Renal pelvis (tissue), 12 donors: Measurements from ENCODE around the gene FBLN2. TPM values are rescaled to one million over a fixed set of nuclear protein-coding genes. Genes with fewer than 3 reads are reported as not detected.
A peak's percentile ranks its signal among the peaks of the same experiment; 100 is the strongest.
"Not testable (repeated sequence)": the region's sequence is repeated elsewhere in the genome, so short reads cannot be mapped to it uniquely, and the experiment has no call there.

ENCODE experiments used
- DNase-seq: peaks from one replicate; pipeline ENCODE4 v3.0.0-alpha.2; 2013
- long read RNA-seq, 16 experiments: transcript quantifications; one replicate each; lab custom pipeline, GENCODE V29; 2026
- polyA plus RNA-seq, 3 donors: library from polyadenylated mRNA; unstranded; fragments of 120-200 nt; gene quantifications; one replicate each; pipeline ENCODE4 v1.2.1, GENCODE V29; 2013; ENCODE audit not compliant: insufficient read length in 3 of 3

FBLN2 gene
- polyA plus RNA-seq: 10 to 100 TPM; 22.9 to 37.0 (median 25.8) TPM
- long read RNA-seq, donor 1, full-length matches to known transcripts: 3 of 8 reads
- long read RNA-seq, donor 1, partial matches to known transcripts: 5 of 8 reads
- long read RNA-seq, donor 1, other reads (novel, unspliced or antisense): 0 of 8 reads
- long read RNA-seq, donor 2, full-length matches to known transcripts: 8 of 8 reads
- long read RNA-seq, donor 2, partial matches to known transcripts: 0 of 8 reads
- long read RNA-seq, donor 2, other reads (novel, unspliced or antisense): 0 of 8 reads
- long read RNA-seq, donor 3, full-length matches to known transcripts: 4 of 20 reads
- long read RNA-seq, donor 3, partial matches to known transcripts: 16 of 20 reads
- long read RNA-seq, donor 3, other reads (novel, unspliced or antisense): 0 of 20 reads
- long read RNA-seq, donor 4, full-length matches to known transcripts: 6 of 11 reads
- long read RNA-seq, donor 4, partial matches to known transcripts: 5 of 11 reads
- long read RNA-seq, donor 4, other reads (novel, unspliced or antisense): 0 of 11 reads
- long read RNA-seq, donor 5, full-length matches to known transcripts: 1 of 9 reads
- long read RNA-seq, donor 5, partial matches to known transcripts: 8 of 9 reads
- long read RNA-seq, donor 5, other reads (novel, unspliced or antisense): 0 of 9 reads
- long read RNA-seq, donor 6, full-length matches to known transcripts: 3 of 8 reads
- long read RNA-seq, donor 6, partial matches to known transcripts: 5 of 8 reads
- long read RNA-seq, donor 6, other reads (novel, unspliced or antisense): 0 of 8 reads
- long read RNA-seq, donor 7, full-length matches to known transcripts: 5 of 24 reads
- long read RNA-seq, donor 7, partial matches to known transcripts: 19 of 24 reads
- long read RNA-seq, donor 7, other reads (novel, unspliced or antisense): 0 of 24 reads
- long read RNA-seq, donor 8, full-length matches to known transcripts: 2 of 22 reads
- long read RNA-seq, donor 8, partial matches to known transcripts: 20 of 22 reads
- long read RNA-seq, donor 8, other reads (novel, unspliced or antisense): 0 of 22 reads
- long read RNA-seq, donor 9, full-length matches to known transcripts: 4 of 24 reads
- long read RNA-seq, donor 9, partial matches to known transcripts: 20 of 24 reads
- long read RNA-seq, donor 9, other reads (novel, unspliced or antisense): 0 of 24 reads
- long read RNA-seq, donor 10, partial matches to known transcripts: 7 of 7 reads
- long read RNA-seq, donor 10, other reads (novel, unspliced or antisense): 0 of 7 reads
- long read RNA-seq, donor 11, partial matches to known transcripts: 10 of 10 reads
- long read RNA-seq, donor 11, other reads (novel, unspliced or antisense): 0 of 10 reads
- long read RNA-seq, donor 12, full-length matches to known transcripts: 5 of 5 reads
- long read RNA-seq, donor 12, partial matches to known transcripts: 0 of 5 reads
- long read RNA-seq, donor 12, other reads (novel, unspliced or antisense): 0 of 5 reads
- long read RNA-seq, donor 13, full-length matches to known transcripts: 1 of 1 reads
- long read RNA-seq, donor 13, partial matches to known transcripts: 0 of 1 reads
- long read RNA-seq, donor 13, other reads (novel, unspliced or antisense): 0 of 1 reads
- long read RNA-seq, donor 14: 0 reads
- long read RNA-seq, donor 15, full-length matches to known transcripts: 8 of 8 reads
- long read RNA-seq, donor 15, partial matches to known transcripts: 0 of 8 reads
- long read RNA-seq, donor 15, other reads (novel, unspliced or antisense): 0 of 8 reads
- long read RNA-seq, donor 16, full-length matches to known transcripts: 6 of 14 reads
- long read RNA-seq, donor 16, partial matches to known transcripts: 8 of 14 reads
- long read RNA-seq, donor 16, other reads (novel, unspliced or antisense): 0 of 14 reads

DNA sequence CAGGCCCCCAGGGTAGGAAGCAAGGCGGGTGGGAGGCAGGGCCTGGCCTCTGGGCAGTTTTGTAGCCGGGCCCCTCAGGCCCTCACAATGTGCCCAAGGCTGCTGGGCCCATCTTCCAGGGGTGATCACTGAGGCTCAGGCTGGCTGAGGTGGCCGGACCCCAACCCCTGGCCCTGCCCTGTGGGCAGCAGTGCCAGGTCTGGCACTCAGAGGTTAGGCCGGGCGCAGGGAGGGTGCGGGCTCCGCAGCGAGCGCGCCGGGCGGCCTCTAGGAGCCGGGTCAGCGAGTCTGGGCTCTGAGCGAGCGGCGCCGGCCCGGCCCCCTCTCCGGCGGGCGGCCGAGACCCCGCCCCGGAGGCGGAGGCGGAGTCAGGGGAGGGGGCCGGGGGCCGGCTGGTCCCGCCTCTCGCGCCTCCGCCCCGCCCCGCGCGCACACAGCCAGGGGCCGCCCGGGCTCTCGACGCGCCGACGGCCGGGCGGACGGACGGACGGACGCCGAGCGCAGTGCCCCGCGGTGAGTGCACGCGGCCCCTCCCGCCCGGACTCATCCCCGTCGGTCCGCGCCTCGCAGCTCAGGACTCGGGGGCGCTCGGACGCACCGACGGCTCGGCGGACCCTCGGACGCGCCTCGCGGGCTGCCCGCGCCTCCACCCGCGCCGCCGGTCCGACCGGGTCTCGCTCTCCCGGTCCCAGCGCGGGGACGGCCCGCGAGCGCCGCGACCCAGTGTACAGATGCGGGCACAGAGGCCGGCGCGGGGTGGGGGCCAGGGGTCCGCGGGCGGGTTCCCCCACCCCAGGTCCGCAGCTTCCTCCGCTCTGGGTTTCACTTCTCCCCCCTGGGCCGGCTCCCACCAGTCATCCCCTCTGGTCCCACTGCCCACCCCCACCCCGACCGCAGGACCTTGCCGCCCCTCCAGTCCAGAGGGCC, at the start of gene FBLN2:
Gene FBLN2 (plus strand): TSS at position 430 of the 927 bp plus-strand sequence. CDS start 21,231 bp downstream, outside the sequence.
- DNase-seq: peak; percentile 48

DNA sequence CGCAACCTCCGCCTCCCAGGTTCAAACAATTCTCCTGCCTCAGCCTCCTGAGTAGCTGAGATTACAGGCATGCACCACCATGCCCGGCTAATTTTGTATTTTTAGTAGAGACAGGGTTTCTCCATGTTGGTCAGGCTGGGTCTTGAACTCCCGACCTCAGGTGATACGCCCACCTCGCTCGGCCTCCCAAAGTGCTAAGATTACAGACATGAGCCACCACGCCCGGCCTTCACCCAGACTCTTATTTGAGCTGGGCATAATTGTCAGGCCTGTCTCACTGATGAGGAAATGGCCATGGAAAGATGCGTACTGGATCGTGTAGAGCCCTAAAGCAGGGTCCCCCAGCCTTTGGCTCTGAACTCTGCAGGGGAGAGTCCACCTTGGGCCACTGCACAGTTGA, 49.7 kb upstream of the FBLN2 start:
- DNase-seq: not testable (repeated sequence)

DNA sequence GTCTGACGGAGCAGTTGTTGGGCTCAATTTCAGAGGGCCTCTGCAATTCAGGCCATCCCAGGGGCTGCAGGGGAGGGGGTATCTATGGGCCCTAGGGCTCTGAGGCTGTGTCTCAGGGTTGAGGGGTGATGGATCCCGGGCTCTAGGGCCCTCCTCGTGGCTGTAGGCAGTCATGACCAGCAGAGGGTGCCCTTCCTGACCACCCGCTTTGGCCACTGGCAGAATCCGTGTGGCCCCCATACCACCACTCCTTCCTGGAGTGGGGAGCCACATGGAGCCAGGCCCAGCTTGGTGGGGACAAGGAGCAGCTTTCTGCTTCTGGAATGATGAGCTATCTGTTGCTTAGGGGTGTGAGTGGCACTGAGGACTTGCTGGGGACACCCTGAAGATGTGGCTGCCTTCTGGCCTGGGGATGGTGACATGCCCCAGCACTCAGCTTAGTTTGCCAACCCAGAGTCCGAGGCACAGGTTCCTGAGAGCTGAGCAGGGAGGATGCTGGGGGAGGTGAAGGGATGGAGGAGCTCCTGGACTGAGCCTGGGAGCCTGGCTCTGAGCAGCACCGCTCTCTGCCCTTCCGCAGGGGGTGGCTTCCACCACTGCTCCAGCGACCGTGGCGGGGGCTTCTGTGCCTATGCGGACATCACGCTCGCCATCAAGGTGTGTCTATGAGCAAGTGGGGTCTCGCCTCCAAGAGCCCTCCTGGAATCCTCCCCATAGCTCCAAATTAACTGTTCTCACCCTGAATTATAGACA, 48.6 kb upstream of the FBLN2 start:
- no peak for DNase-seq

DNA sequence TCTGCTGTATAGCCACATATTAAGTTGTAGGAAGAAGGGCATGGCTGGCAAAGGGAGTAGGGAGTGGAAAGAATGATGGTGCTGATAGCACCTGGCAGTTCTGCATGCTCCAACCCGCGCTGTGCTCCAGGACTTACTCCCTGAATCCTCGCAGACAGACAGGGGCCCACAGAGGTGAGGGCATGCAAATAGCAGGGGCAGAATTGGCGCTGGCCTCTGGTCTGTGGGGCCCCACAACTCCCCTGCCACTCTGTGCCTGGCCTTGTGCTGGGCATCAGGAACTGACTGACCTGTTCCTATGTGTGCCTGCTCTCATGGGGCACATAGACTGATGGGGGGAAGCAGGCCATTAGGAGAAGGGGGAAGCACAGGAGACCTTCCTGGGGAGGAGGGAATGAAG, 47.9 kb upstream of the FBLN2 start:
- DNase-seq: no peak

DNA sequence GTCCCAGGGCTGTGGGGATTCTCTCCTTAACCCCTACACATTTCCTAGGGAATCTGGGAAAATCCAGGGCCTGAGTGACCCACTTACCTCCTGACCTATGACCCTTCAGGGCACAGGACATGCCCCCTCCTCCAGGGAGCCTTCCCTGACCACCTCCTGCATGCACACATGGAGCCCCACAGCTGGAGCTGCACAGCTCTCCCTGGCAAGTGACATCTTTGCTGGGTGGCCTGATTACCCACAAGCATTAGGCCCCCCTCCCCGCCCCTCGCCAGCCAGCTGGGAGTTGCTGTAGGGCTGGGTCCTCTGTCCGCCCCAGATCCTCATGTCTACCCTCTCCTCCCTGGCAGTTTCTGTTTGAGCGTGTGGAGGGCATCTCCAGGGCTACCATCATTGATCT, 47.4 kb upstream of the FBLN2 start:
- no peak for DNase-seq

DNA sequence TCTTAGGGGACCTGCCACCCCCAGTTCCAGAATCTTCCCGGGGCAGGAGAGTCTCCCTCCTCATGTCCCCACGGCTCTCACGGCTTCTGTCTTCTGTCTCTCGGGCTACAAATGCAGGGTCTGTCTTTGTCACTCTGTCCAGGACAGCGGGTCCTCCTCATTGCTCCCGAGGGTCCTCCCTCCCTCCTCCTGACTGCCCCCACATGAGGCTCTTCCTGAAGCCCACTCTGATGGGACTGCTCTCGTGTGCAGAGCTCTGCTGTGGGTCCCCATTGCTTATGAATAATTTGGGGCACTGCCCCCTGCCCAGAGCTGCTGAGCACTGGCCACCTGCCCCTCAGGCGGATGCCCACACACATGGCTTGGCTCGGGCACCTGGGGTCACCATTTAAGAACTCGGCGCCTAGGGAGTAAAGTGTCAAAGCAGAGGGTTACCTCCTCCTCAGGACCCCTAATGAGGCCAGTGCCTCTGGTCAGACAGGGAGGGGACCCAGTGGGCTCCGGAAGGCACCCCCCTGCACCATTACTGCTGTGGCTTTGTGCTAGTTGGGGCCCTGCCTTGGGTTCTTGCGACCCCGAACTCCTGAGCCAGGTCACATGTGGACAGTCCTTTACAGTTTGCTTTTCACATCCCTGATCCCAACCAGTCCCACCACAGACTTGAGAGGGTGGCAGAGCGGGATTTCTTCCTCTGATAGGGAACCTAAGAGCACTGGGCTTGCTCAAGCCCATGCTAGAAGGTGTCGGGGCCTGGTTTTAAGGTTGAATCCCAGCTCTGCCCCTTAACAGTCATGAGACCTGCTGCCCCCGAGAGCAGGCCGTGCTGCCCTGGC, 46.8 kb upstream of the FBLN2 start:
- no peak for DNase-seq

DNA sequence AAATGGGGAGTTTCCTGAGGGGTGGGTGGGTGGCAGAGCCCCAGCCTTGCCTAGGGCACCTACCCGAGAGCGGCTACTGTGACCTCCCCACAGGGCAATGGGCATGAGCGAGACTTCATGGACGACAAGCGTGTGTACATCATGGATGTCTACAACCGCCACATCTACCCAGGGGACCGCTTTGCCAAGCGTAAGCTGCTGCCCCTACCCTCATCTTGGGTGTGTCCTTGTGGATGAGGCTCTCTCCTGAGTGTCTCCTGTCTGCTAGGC, 46.2 kb upstream of the FBLN2 start:
- DNase-seq: no peak

DNA sequence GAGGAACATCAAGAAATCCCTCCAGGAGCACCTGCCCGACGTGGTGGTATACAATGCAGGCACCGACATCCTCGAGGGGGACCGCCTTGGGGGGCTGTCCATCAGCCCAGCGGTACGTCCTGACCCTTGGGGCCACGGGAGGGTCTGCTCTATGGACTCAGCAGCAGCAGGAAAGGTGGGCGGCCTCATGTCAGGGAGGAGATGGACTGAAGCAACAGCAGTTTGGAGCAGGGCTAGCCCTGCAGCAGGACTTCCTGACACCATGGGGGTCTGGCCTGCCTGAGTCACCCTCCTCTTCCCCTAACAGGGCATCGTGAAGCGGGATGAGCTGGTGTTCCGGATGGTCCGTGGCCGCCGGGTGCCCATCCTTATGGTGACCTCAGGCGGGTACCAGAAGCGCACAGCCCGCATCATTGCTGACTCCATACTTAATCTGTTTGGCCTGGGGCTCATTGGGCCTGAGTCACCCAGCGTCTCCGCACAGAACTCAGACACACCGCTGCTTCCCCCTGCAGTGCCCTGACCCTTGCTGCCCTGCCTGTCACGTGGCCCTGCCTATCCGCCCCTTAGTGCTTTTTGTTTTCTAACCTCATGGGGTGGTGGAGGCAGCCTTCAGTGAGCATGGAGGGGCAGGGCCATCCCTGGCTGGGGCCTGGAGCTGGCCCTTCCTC, 44.6 kb upstream of the FBLN2 start:
- DNase-seq: no peak

DNA sequence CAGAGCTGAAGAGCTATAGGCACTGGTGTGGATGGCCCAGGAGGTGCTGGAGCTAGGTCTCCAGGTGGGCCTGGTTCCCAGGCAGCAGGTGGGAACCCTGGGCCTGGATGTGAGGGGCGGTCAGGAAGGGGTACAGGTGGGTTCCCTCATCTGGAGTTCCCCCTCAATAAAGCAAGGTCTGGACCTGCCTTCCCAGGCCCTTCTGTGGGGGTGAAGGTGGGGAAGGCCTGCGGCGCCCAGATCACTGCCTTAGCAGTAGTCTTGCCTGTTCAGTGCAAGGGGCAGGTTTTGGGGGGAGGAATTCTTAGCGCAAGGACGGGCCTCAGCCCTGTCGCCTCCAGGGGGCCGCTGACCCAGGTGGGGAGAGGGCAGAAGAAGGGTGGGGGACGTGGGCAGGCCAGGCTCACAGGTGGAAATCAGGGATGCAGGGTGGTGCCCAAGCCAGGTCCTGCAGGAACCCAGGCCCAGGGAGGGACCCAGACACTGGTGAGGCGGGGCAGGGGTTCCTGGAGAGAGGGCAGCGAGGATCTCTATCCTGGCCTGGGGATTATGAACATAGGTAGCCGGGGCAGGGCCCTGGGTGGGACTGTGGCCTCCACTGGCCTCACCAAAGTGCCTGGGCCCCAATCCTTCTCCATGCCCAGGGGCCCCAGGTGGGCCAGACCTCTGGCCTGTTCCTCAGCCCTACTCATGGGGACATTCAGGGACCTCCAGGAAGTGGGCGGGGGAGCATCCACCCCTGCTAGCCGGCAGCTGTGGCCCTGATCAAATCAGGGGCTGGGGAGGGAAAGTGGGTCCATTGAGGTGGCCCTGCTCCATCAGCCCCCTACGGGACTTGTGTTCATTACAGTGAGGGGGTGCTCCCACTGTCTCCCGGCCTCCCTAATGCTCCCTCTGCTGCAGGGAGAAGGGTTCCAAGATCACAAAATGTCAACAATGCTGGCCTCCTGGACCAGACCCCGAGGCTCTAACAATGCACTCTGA, 43.5 kb upstream of the FBLN2 start:
- DNase-seq: no peak

DNA sequence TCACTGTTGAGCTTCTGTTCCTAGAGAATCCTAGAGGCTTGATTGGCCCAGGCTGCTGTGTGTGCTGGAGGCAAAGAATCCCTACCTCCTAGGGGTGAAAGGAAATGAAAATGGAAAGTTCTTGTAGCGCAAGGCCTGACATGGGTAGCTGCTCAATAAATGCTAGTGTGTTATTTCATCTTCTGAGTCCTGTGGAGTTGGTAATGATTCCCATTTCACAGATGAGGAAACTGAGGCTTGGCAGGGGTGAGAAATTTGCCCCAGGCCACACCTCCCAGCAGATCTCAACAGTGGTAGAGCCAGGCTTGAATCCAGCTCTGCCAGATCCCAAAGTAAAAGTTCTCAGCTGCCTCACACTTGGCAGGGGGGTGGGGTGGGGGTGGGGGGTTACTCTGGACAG, 42.7 kb upstream of the FBLN2 start:
- DNase-seq: no peak

DNA sequence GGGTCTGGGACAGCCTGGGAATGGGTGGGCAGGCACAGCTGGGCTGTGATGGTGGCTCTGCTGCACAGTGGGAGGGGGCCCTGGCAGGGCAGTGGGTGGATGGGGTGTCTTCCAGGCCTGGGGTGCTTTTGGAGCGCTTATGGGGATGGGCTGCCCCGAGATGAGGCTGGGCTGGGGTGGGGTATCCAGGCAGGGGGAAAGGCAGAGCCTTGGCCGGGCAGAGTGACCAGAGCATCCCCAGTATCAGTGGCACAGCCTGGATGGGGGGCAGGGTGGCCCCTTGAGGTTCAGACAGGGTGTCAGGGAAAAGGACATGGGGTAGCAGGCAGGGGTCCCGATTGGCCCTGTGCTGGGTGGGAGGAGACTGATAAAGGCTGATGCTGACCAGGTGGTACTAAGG, 42.2 kb upstream of the FBLN2 start:
- no peak for DNase-seq

DNA sequence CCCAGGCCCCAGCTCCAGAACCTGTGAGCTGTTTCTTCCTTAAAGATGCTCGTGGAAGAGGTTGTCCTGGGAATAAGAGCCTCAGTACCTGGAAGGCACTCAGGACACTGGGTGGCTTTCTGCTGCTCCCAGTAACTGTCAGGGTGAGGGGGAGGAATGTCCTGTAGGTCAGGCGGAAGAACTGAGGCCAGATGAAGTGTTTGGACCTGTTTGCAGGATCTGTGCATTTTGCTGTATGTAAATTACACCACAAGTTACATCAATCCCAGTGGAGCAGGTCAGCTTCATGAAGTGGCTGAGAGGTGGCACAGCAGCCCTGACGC, 41.7 kb upstream of the FBLN2 start:
- no peak for DNase-seq

DNA sequence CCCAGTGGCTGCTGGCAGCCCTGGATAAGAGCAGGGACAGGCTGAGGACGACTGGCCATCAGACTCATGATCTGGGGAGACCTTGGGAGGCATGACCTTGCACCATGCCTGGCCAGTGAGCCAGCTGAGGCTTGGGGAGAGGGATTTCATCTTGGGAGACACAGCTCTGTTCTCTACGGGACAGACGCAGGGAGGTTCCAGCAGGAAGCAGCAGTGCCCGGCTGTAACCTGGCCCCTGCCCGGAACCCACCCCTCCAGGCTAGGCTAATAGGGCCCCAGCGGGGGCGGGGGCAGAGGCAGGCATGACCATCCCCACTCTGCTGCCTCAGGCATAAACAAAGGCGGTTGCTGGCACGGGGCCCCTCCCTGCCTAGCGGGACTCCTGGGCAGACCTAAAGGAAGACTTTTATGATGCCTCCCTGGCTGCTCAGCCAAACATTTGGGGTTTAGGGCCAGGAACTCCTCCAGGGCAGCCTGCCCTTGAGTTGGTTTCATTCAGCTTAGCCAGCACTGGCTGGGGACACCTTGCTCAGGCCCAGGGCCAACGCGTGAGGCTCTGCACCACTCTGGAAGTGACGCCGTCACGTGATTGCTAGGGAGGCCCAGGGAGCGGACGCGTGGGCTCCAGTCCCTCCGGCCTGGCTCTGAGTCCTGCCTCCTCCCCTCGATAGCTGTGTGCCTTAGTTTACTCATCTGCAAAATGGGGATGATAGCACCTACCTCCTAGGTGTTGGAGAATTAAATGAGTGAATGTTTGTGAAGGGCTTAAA, 41.2 kb upstream of the FBLN2 start:
- DNase-seq: no peak

DNA sequence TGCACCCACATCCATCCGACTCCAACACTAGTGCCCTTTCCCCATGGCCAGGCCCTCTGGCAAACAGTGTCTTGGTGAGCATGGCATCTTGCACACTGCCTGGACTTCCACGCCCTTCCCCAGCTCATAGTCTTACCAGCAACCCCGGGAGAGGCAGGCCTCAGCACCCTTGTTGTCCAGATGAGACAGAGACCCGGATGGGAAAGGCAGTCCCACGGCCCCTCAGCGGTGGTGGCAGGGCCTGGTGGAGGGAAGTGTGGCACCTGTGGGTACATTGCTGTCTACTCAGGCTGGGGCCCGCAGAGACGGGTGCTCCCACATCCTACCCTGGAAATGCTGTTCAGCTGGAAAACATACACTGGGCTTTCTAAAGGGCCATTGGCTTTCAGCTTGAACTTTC, 40.4 kb upstream of the FBLN2 start:
- no peak for DNase-seq

DNA sequence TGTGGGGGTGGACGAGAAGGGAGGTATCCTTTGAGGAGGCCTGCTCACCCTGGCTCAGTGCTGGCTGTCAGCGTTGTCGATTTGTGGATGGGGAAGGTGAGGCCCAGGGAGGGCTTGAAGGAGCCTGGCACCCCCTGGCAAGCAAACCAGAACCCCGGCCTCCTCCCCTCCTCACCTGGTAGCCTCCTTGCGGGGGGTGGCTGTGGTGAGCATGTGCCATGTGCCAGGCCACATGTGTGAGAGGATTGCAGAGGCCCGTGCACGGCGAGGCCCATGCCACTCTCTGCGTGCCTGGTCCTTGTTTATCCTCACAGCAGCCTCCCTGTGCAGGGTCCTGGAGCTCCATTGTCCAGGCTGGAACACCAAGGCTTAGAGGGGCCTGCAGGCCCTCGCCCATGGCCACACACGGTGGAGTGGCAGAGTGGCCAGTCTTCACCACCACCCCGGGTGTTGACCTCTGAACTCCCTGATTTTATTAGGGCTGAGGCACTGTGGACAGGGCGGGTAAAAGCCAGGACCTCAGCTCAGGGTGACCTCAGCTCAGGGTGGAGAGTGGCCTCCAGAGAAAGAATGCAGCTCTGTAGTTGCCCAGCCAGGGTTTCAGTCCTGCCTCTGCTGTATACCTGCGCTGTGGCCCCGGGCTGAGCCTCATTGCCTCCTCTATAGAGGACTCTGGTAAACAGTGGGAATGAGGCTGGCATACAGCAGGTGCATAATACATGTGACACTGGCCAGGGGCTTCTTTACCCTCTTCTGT, 39.7 kb upstream of the FBLN2 start:
- no peak for DNase-seq
